ENCODE results near the gene SMIM24.
"Not testable (repeated sequence)": the region's sequence is repeated elsewhere in the genome, so short reads cannot be mapped to it uniquely, and the experiment has no call there.

Gene SMIM24

GRCh38 chr19:3480383-3481091 lies at the start of gene SMIM24:
SMIM24 (minus strand) TSS chr19:3480525; CDS start chr19:3480463, 62 bp downstream.
- no peak for DNase-seq

GRCh38 chr19:3529299-3529698 lies 49.0 kb upstream of the SMIM24 start:
- not testable (repeated sequence) for DNase-seq

- no peak for DNase-seq
These were observed 48.4 kb upstream of the SMIM24 start for GRCh38 chr19:3528539-3529211.

- DNase-seq: no peak
These were observed 47.8 kb upstream of the SMIM24 start for GRCh38 chr19:3528080-3528479.

GRCh38 chr19:3527238-3527910 lies 47.0 kb upstream of the SMIM24 start:
- DNase-seq: no peak

- DNase-seq: no peak
These were observed 46.3 kb upstream of the SMIM24 start for GRCh38 chr19:3526507-3527237.

- no peak for DNase-seq
These were observed 44.7 kb upstream of the SMIM24 start for GRCh38 chr19:3524904-3525451.

- no peak for DNase-seq
These were observed 43.9 kb upstream of the SMIM24 start for GRCh38 chr19:3524078-3524842.

- no peak for DNase-seq
These were observed 43.2 kb upstream of the SMIM24 start for GRCh38 chr19:3523361-3524077.

- no peak for DNase-seq
These were observed 42.4 kb upstream of the SMIM24 start for GRCh38 chr19:3522421-3523360.

- DNase-seq: no peak
These were observed 40.8 kb upstream of the SMIM24 start for GRCh38 chr19:3521104-3521445.

GRCh38 chr19:3520166-3521103 lies 40.1 kb upstream of the SMIM24 start:
- DNase-seq: no peak

GRCh38 chr19:3519126-3519525 lies 38.8 kb upstream of the SMIM24 start:
- DNase-seq: no peak

GRCh38 chr19:3518659-3519058 lies 38.3 kb upstream of the SMIM24 start:
- no peak for DNase-seq

GRCh38 chr19:3518255-3518654 lies 37.9 kb upstream of the SMIM24 start:
- DNase-seq: no peak

GRCh38 chr19:3517638-3518037 lies 37.3 kb upstream of the SMIM24 start:
- no peak for DNase-seq

GRCh38 chr19:3516675-3517207 lies 36.4 kb upstream of the SMIM24 start:
- no peak for DNase-seq

GRCh38 chr19:3515891-3516422 lies 35.6 kb upstream of the SMIM24 start:
- no peak for DNase-seq

GRCh38 chr19:3514930-3515329 lies 34.6 kb upstream of the SMIM24 start:
- DNase-seq: no peak
